Natural killer cell treated with Interleukin-12 subunit alpha and Interleukin-12 subunit beta and Interleukin-15 and Interleukin-18, amount 100 ng/mL, for 72 hours (primary cell): ENCODE measurements around the gene CTSZ. TPM values are rescaled to one million over a fixed set of nuclear protein-coding genes. Genes with fewer than 3 reads are reported as not detected.
A peak's percentile ranks its signal among the peaks of the same experiment; 100 is the strongest.

Experiments
- ATAC-seq, 2 donors: fragments of 150-1000 bp; cut with Tn5 transposase in 1 of 2; sonication (Bioruptor Pico), chemical (Tn5 transposase) in 1 of 2; 2 replicates each; pipeline ENCODE4 v1.10.0; 2021
- DNase-seq: peaks from one replicate; pipeline ENCODE4 v3.0.0; 2022; ENCODE audit warnings: low spot score
- H3K27ac Mint-ChIP-seq, 2 donors: 1 replicate in 1 of 2; 2 replicates in 1 of 2; pipeline ENCODE4 v1.8.0; 2022; ENCODE audit warnings: mixed read lengths in 2 of 2, mild to moderate bottlenecking in 1 of 2, moderate library complexity in 1 of 2
- H3K27me3 Mint-ChIP-seq, 2 donors: 1 replicate in 1 of 2; 2 replicates in 1 of 2; pipeline ENCODE4 v1.8.0; 2022; ENCODE audit warnings: mixed read lengths in 2 of 2
- H3K36me3 Mint-ChIP-seq: one replicate; pipeline ENCODE4 v1.8.0; 2022; ENCODE audit warnings: mixed read lengths
- H3K4me1 Mint-ChIP-seq, 2 donors: 1 replicate in 1 of 2; 2 replicates in 1 of 2; pipeline ENCODE4 v1.8.0; 2022; ENCODE audit warnings: low read depth in 2 of 2, mixed read lengths in 2 of 2, mild to moderate bottlenecking in 1 of 2
- H3K4me3 Mint-ChIP-seq: one replicate; pipeline ENCODE4 v1.8.0; 2022; ENCODE audit warnings: mixed read lengths
- H3K9me3 Mint-ChIP-seq: 2 replicates; pipeline ENCODE4 v1.8.0; 2022; ENCODE audit warnings: mixed read lengths
- total RNA-seq, 2 donors: library from RNA; stranded (reverse); gene quantifications; one replicate each; pipeline ENCODE4 v1.2.3, GENCODE V29; 2022

CTSZ gene
- total RNA-seq, 2 donors from 2014 or later, result 19.2 to 32.8 TPM

GRCh38 chr20:59003836-59004492 lies 3.1 kb downstream of the CTSZ start:
- Mint-ChIP-seq H3K27me3 (no peaks in the 10 kb centered on the region), H3K27ac (peak overlapping the region; percentile 50 to 86), H3K9me3 (no peaks in the 10 kb centered on the region), H3K36me3 (no peaks in the 10 kb centered on the region), H3K4me1 (peaks cover 30 to 33% of the 10 kb centered on the region in 2 donors), H3K4me3 (peak overlapping the region; percentile 64)
- ATAC-seq (no peak), DNase-seq (no peak)

DNA sequence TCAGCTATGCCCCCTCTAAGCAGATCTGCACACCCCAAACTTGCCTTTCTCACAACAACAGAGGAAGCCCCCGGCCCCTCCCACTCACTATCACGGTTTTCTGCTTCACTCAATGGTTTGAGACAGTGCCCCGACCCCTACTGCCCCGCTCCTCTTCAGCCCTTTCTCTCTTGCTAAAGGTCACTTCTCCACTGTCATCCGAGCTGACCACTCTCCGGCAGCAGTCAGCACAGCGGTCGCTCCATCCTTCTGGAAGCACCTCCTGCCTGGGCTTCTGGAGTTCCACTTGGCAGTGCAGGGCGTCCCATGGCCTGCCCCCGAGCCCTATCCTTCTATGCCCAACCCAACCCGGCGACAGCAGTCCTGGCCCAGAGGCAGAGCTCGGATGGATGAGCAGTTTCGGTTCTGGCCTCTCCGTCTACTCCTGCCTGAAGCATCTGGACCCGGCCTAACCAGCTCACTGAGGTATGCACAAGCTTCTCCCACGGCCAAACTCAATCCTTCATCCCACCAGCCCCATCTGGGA lies 4.1 kb downstream of the CTSZ start:
- H3K4me1 Mint-ChIP-seq, result peaks cover 30 to 33% of the 10 kb centered on the region in 2 donors
- H3K27ac Mint-ChIP-seq, result no peak overlapping the region

GRCh38 chr20:59002388-59002787 lies 4.7 kb downstream of the CTSZ start:
- Mint-ChIP-seq H3K4me3 (no peak overlapping the region), H3K27ac (no peak overlapping the region)
- DNase-seq, result no peak

More for the DNA sequence above, 4.1 kb downstream of the CTSZ start:
- DNase-seq (no peak), ATAC-seq (no peak)
- Mint-ChIP-seq H3K4me3 (no peak overlapping the region), H3K9me3 (no peaks in the 10 kb centered on the region), H3K36me3 (no peaks in the 10 kb centered on the region), H3K27me3 (no peaks in the 10 kb centered on the region)

GRCh38 chr20:59001449-59002171 lies 5.4 kb downstream of the CTSZ start:
- Mint-ChIP-seq H3K27ac (no peak overlapping the region), H3K4me1 (peaks cover 28 to 33% of the 10 kb centered on the region in 2 donors), H3K4me3 (no peak overlapping the region), H3K27me3 (no peaks in the 10 kb centered on the region), H3K9me3 (no peaks in the 10 kb centered on the region), H3K36me3 (no peaks in the 10 kb centered on the region)
- DNase-seq, result no peak
- ATAC-seq, result no peak

More at GRCh38 chr20:59002388-59002787, 4.7 kb downstream of the CTSZ start:
- Mint-ChIP-seq H3K9me3 (no peaks in the 10 kb centered on the region), H3K4me1 (peaks cover 28 to 33% of the 10 kb centered on the region in 2 donors), H3K36me3 (no peaks in the 10 kb centered on the region), H3K27me3 (no peaks in the 10 kb centered on the region)
- ATAC-seq, result no peak

GRCh38 chr20:59001068-59001448 lies 6.0 kb downstream of the CTSZ start:
- Mint-ChIP-seq H3K27me3 (no peaks in the 10 kb centered on the region), H3K36me3 (peaks cover 1% of the 10 kb centered on the region), H3K4me1 (peaks cover 26 to 32% of the 10 kb centered on the region in 2 donors), H3K9me3 (no peaks in the 10 kb centered on the region), H3K4me3 (no peak overlapping the region), H3K27ac (no peak overlapping the region)
- ATAC-seq (no peak), DNase-seq (no peak)

- Mint-ChIP-seq H3K9me3 (no peaks in the 10 kb centered on the region), H3K27me3 (no peaks in the 10 kb centered on the region), H3K36me3 (peaks cover 9% of the 10 kb centered on the region), H3K4me1 (peaks cover 23 to 24% of the 10 kb centered on the region in 2 donors), H3K4me3 (no peak overlapping the region), H3K27ac (no peak overlapping the region)
- no peak for DNase-seq
- ATAC-seq, result no peak
Observed at GRCh38 chr20:59000326-59000725, 6.7 kb downstream of the CTSZ start.

GRCh38 chr20:58998656-58999055 lies 8.4 kb downstream of the CTSZ start:
- DNase-seq, result no peak
- H3K27ac Mint-ChIP-seq, result no peak overlapping the region
- ATAC-seq, result no peak
- H3K9me3 Mint-ChIP-seq, result no peaks in the 10 kb centered on the region
- no peaks in the 10 kb centered on the region for H3K27me3 Mint-ChIP-seq
- peaks cover 11% of the 10 kb centered on the region for H3K36me3 Mint-ChIP-seq
- no peak overlapping the region for H3K4me3 Mint-ChIP-seq
- H3K4me1 Mint-ChIP-seq, result peaks cover 7 to 9% of the 10 kb centered on the region in 2 donors

DNA sequence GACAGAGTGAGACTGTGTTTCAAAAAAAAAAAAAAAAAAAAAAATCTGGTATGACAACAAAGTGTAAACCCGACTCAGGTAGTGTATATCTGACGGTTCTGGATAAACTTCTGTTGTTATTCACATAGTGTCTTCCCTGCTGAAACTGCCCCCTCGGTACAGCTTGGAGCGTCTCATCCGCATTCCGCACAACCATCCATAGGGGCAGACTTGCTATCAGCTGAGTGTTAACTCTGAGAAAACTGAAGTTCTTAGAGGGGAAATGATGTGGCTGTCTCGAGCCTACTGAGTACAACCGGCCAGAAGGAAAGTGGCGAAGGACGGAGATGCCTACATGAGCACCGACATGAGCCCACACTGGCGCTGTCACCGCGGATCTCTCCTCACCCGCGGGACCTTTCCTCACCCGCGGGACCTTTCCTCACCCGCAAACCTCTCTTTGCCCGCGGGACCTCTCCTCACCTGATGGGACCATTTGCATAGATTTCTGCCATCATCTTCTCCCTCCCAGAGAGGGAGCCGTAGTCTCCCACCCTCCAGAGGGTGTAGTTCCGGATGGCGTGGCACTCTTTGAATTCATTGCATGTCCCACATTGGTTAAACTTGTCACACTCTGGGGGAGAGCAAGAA lies 9.8 kb downstream of the CTSZ start:
- no peak overlapping the region for H3K27ac Mint-ChIP-seq
- no peaks in the 10 kb centered on the region for H3K27me3 Mint-ChIP-seq
- no peak for DNase-seq
- no peak for ATAC-seq
- no peaks in the 10 kb centered on the region for H3K9me3 Mint-ChIP-seq
- peaks cover 11% of the 10 kb centered on the region for H3K36me3 Mint-ChIP-seq
- peaks cover 0 to 3% of the 10 kb centered on the region in 2 donors for H3K4me1 Mint-ChIP-seq
- no peak overlapping the region for H3K4me3 Mint-ChIP-seq

GRCh38 chr20:58996226-58996611 lies 10.8 kb downstream of the CTSZ start:
- H3K4me3 Mint-ChIP-seq, result no peak overlapping the region
- H3K4me1 Mint-ChIP-seq, result peaks cover 3 to 4% of the 10 kb centered on the region in 2 donors
- peaks cover 17% of the 10 kb centered on the region for H3K36me3 Mint-ChIP-seq
- DNase-seq (no peak), ATAC-seq (no peak)
- no peaks in the 10 kb centered on the region for H3K27me3 Mint-ChIP-seq
- peak overlapping the region; percentile 16 to 37 for H3K27ac Mint-ChIP-seq
- H3K9me3 Mint-ChIP-seq, result no peaks in the 10 kb centered on the region

DNA sequence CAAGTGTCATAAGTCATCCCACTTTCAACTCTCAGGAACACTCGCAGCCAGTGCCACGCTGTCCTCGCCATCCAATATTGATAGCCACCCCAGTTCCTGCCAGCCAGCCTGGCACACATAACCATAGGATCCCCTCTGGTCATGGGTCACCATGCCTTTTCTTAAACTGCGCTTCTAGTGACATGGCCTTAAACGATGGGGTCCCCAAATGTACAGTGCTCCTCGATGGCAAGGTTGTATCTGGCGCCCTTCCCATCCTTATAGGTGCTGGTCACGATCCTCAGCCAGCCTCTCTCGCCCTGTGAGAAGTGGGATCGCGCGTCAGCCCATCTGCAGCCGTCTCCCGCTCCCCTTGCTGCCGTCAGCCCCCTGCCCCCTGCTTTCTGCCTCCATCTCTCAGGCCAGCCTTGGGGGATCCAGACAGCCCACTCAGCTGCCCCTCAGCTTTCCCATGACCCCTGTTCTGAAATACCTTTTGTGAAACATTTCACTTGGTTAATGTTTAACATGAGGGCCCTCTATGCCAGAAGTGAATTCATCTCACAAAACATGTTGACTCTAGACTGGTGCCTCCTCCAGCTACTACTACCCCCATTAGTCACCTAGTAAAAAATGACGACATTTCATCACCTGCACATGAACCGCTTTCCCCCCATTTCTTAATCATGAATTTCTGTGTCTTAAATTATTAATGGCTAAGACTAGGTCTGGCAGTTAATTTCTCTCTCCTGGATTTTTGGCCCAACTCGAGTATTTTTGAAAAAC lies 11.4 kb downstream of the CTSZ start:
- Mint-ChIP-seq H3K27ac (peak overlapping the region; percentile 16 to 37), H3K9me3 (no peaks in the 10 kb centered on the region), H3K4me3 (no peak overlapping the region), H3K36me3 (peaks cover 20% of the 10 kb centered on the region), H3K27me3 (no peaks in the 10 kb centered on the region), H3K4me1 (peaks cover 3 to 4% of the 10 kb centered on the region in 2 donors)
- no peak for DNase-seq
- peak in 1 of 2 donors; percentile 26 for ATAC-seq

- no peak overlapping the region for H3K27ac Mint-ChIP-seq
- no peaks in the 10 kb centered on the region for H3K27me3 Mint-ChIP-seq
- no peak overlapping the region for H3K4me3 Mint-ChIP-seq
- H3K9me3 Mint-ChIP-seq, result no peaks in the 10 kb centered on the region
- ATAC-seq (no peak), DNase-seq (no peak)
- H3K36me3 Mint-ChIP-seq, result peaks cover 24% of the 10 kb centered on the region
- peaks cover 3 to 4% of the 10 kb centered on the region in 2 donors for H3K4me1 Mint-ChIP-seq
Observed at GRCh38 chr20:58994390-58995159, 12.5 kb downstream of the CTSZ start.

GRCh38 chr20:58993332-58994248 lies 13.5 kb downstream of the CTSZ start:
- Mint-ChIP-seq H3K36me3 (peaks cover 31% of the 10 kb centered on the region), H3K4me1 (peaks cover 4 to 5% of the 10 kb centered on the region in 2 donors), H3K27ac (no peak overlapping the region), H3K4me3 (no peak overlapping the region), H3K27me3 (no peaks in the 10 kb centered on the region), H3K9me3 (no peaks in the 10 kb centered on the region)
- DNase-seq, result no peak
- no peak for ATAC-seq
